Measurements from ENCODE around the gene SLC8A2.

SLC8A2 gene

GRCh38 chr19:47467914-47468313 is 3.8 kb downstream of the SLC8A2 start:
- TF ChIP-seq CTCF (IDR thresholded peaks at IDR 0.05; ENCODE audit: extremely low read depth, missing control alignments), result no peak
- DNase-seq (ENCODE audit: low spot score), result no peak

- no peak for DNase-seq (ENCODE audit: low spot score)
- TF ChIP-seq CTCF (IDR thresholded peaks at IDR 0.05; ENCODE audit: extremely low read depth, missing control alignments), result no peak
These were observed 5.7 kb downstream of the SLC8A2 start for GRCh38 chr19:47465957-47466356.

- no peak for TF ChIP-seq CTCF (IDR thresholded peaks at IDR 0.05; ENCODE audit: extremely low read depth, missing control alignments)
- no peak for DNase-seq (ENCODE audit: low spot score)
These were observed 6.8 kb downstream of the SLC8A2 start for GRCh38 chr19:47464675-47465419.

GRCh38 chr19:47461876-47462275 is 9.8 kb downstream of the SLC8A2 start:
- TF ChIP-seq CTCF (IDR thresholded peaks at IDR 0.05; ENCODE audit: extremely low read depth, missing control alignments), result no peak
- DNase-seq (ENCODE audit: low spot score), result no peak

GRCh38 chr19:47459477-47459876 is 12.2 kb downstream of the SLC8A2 start:
- TF ChIP-seq CTCF (IDR thresholded peaks at IDR 0.05; ENCODE audit: extremely low read depth, missing control alignments), result no peak
- no peak for DNase-seq (ENCODE audit: low spot score)

- no peak for TF ChIP-seq CTCF (IDR thresholded peaks at IDR 0.05; ENCODE audit: extremely low read depth, missing control alignments)
- DNase-seq (ENCODE audit: low spot score), result no peak
These were observed 13.0 kb downstream of the SLC8A2 start for GRCh38 chr19:47458672-47459071.

- TF ChIP-seq CTCF (IDR thresholded peaks at IDR 0.05; ENCODE audit: extremely low read depth, missing control alignments), result no peak
- DNase-seq (ENCODE audit: low spot score), result no peak
These were observed 14.8 kb downstream of the SLC8A2 start for GRCh38 chr19:47456721-47457474.
